ENCODE results near the gene PRSS48.
A peak's percentile ranks its signal among the peaks of the same experiment; 100 is the strongest.

The PRSS48 gene

DNA sequence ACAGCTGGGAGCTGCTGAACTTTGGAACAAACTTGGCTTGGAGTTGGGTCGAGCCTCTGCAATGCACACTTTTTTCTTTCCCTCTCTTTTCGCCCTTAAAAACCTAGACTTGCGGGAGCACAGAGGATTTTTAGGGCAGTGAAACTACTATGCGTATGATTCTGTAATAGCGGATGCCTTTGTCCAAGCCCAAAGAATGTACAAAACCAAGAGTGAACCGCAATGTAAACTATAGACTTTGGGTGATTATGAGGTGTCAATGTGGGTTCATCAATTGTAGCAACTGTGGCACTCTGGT, 48.9 kb downstream of the PRSS48 start:
- in situ Hi-C loops (cut with HindIII; ENCODE audit: low sequenced_read_pairs) = no loop called here
- no peak for DNase-seq (ENCODE audit: low read depth)
- no peak for TF ChIP-seq CTCF (IDR thresholded peaks at IDR 0.05; ENCODE audit: low read depth, low read length, missing control alignments)
- peak overlapping the region; percentile 64 for H3K4me3 ChIP-seq (ENCODE audit: low read depth, low read length)

GRCh38 chr4:151329217-151330007, 52.5 kb downstream of the PRSS48 start:
- in situ Hi-C loops (cut with HindIII; ENCODE audit: low sequenced_read_pairs) = no loop called here
- DNase-seq (ENCODE audit: low read depth) = no peak
- no peak overlapping the region for H3K4me3 ChIP-seq (ENCODE audit: low read depth, low read length)
- TF ChIP-seq CTCF (IDR thresholded peaks at IDR 0.05; ENCODE audit: low read depth, low read length, missing control alignments) = no peak

- DNase-seq (ENCODE audit: low read depth) = peak; percentile 36
- no peak for TF ChIP-seq CTCF (IDR thresholded peaks at IDR 0.05; ENCODE audit: low read depth, low read length, missing control alignments)
- in situ Hi-C loops (cut with HindIII; ENCODE audit: low sequenced_read_pairs) = no loop called here
- H3K4me3 ChIP-seq (ENCODE audit: low read depth, low read length) = no peak overlapping the region
Measured at GRCh38 chr4:151331276-151332042, 54.5 kb downstream of the PRSS48 start.

- no peak for DNase-seq (ENCODE audit: low read depth)
- in situ Hi-C loops (cut with HindIII; ENCODE audit: low sequenced_read_pairs) = no loop called here
- TF ChIP-seq CTCF (IDR thresholded peaks at IDR 0.05; ENCODE audit: low read depth, low read length, missing control alignments) = no peak
- no peak overlapping the region for H3K4me3 ChIP-seq (ENCODE audit: low read depth, low read length)
Measured at GRCh38 chr4:151339467-151339866, 62.5 kb downstream of the PRSS48 start.

- no peak overlapping the region for H3K4me3 ChIP-seq (ENCODE audit: low read depth, low read length)
- in situ Hi-C loops (cut with HindIII; ENCODE audit: low sequenced_read_pairs) = no loop called here
- TF ChIP-seq CTCF (IDR thresholded peaks at IDR 0.05; ENCODE audit: low read depth, low read length, missing control alignments) = no peak
- no peak for DNase-seq (ENCODE audit: low read depth)
Measured at GRCh38 chr4:151340751-151341385, 63.9 kb downstream of the PRSS48 start.
